PC-3 (cell line): ENCODE measurements around the gene JAK2. TPM values are rescaled to one million over a fixed set of nuclear protein-coding genes. Genes with fewer than 3 reads are reported as not detected.

Experiments used
- ATAC-seq: fragments of 200-7000 bp; cut with Tn5 transposase; 2 replicates; pipeline ENCODE4 v1.9.1; 2020; ENCODE audit warnings: mild to moderate bottlenecking, moderate library complexity
- BruUV-seq: library from RNA; stranded (reverse); fragments of 400-500 nt; replicated peaks from 2 replicates; lab custom pipeline; 2021; lab: Mats Ljungman, UMichigan
- CTCF ChIA-PET: fragments of 300-600 bp; sonication (Branson Sonifier 250); formaldehyde crosslinking; loops from one replicate; lab custom pipeline; 2022; ENCODE audit warnings: antibody characterized with exemption; lab: Charles Lee
- POLR2A ChIA-PET: fragments of 300-600 bp; sonication (Branson Sonifier 250); formaldehyde crosslinking; loops from one replicate; lab custom pipeline; 2022; ENCODE audit warnings: antibody characterized with exemption; ENCODE audit not compliant: unreplicated experiment; lab: Charles Lee
- DNase-seq: peaks from one replicate; pipeline ENCODE4 v3.0.0-alpha.2; 2015
- H2AFZ ChIP-seq: fragments of 300-600 bp; sonication (generic); 2 replicates; pipeline ENCODE4 v1.6.0; 2016; ENCODE audit warnings: antibody characterized with exemption, low read length
- H3F3A ChIP-seq: fragments of 300-600 bp; sonication (generic); one replicate; pipeline ENCODE4 v1.6.0; 2017; ENCODE audit warnings: antibody characterized with exemption, low read length, control low read depth, mild to moderate bottlenecking; ENCODE audit not compliant: unreplicated experiment
- H3K27ac ChIP-seq: fragments of 300-600 bp; sonication (generic); 2 replicates; pipeline ENCODE4 v1.5.1; 2016; ENCODE audit warnings: mild to moderate bottlenecking, low read length
- H3K27me3 ChIP-seq: fragments of 300-600 bp; sonication (generic); 2 replicates; pipeline ENCODE4 v1.6.1; 2016; ENCODE audit warnings: low read length, mixed read lengths
- H3K36me3 ChIP-seq: fragments of 300-600 bp; sonication (generic); 2 replicates; pipeline ENCODE4 v1.6.1; 2016; ENCODE audit warnings: low read depth, mixed run types, low read length, mixed read lengths
- H3K4me1 ChIP-seq: fragments of 300-600 bp; sonication (generic); 2 replicates; pipeline ENCODE4 v1.5.1; 2016; ENCODE audit warnings: low read length; ENCODE audit not compliant: insufficient read depth
- H3K4me2 ChIP-seq: fragments of 300-600 bp; sonication (generic); 2 replicates; pipeline ENCODE4 v1.6.0; 2016; ENCODE audit warnings: low read length
- H3K4me3 ChIP-seq: fragments of 300-600 bp; sonication (generic); 2 replicates; pipeline ENCODE4 v1.5.1; 2016; ENCODE audit warnings: mild to moderate bottlenecking, low read length, mixed read lengths
- H3K79me2 ChIP-seq: fragments of 300-600 bp; sonication (generic); 2 replicates; pipeline ENCODE4 v1.6.1; 2017; ENCODE audit warnings: low read length, mixed read lengths
- H3K9ac ChIP-seq: fragments of 300-600 bp; sonication (generic); 2 replicates; pipeline ENCODE4 v1.6.0; 2016; ENCODE audit warnings: mild to moderate bottlenecking, low read length
- H3K9me2 ChIP-seq: fragments of 300-600 bp; sonication (generic); replicated peaks from 2 replicates; pipeline ENCODE4 v1.6.1; 2016; ENCODE audit warnings: mixed run types, low read length, mixed read lengths
- H3K9me3 ChIP-seq: fragments of 300-600 bp; sonication (generic); 2 replicates; pipeline ENCODE4 v1.6.1; 2016; ENCODE audit warnings: low read length, mixed read lengths
- H4K20me1 ChIP-seq: fragments of 300-600 bp; sonication (generic); 2 replicates; pipeline ENCODE4 v1.6.1; 2016; ENCODE audit warnings: low read length, mixed read lengths
- CTCF ChIP-seq: fragments of 300-600 bp; sonication (generic); conservative IDR thresholded peaks from 2 replicates; pipeline ENCODE4 v1.5.1; 2017; ENCODE audit warnings: antibody characterized with exemption, low read depth, mild to moderate bottlenecking, low read length
- EZH2 ChIP-seq: fragments of 300-600 bp; sonication (generic); IDR thresholded peaks from one replicate; pipeline ENCODE4 v1.6.1; 2017; ENCODE audit warnings: antibody characterized with exemption, mild to moderate bottlenecking, low read length; ENCODE audit not compliant: unreplicated experiment
- EZH2phosphoT487 ChIP-seq: fragments of 300-600 bp; sonication (generic); IDR thresholded peaks from 2 replicates; pipeline ENCODE4 v1.6.1; 2018; ENCODE audit warnings: mild to moderate bottlenecking, antibody characterized with exemption, low read length, borderline replicate concordance
- intact Hi-C: fragments of 100-400 bp; cut with micrococcal nuclease; formaldehyde crosslinking; loops from 2 replicates; pipeline ENCODE4 v1.9.0; 2023
- total RNA-seq: library from RNA; depleted of rRNA; stranded (reverse); fragments of >200 nt; gene quantifications from 2 replicates; pipeline ENCODE4 v1.2.3, GENCODE V29; 2014

JAK2 gene
- total RNA-seq, 1 experiment from 2014 or later: 11.2 TPM

DNA sequence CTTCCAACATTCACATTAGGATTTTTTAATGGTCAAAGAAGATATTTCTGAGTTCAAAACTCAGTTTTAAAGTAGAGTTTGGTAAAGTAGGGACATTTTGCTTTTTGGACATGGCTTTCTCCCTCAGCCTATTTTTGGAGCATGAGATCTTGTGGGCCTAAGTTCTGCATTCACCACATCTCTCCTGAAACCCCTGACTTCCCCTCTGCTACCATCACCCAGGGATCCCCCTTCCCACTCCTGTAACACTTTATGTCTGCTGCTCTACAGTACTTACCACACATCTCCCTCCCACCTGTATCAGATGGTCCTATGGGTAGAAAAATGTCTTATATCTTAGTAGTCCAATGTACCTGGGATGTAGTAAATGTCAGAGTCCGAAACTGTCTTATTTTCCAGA is 48.2 kb upstream of the JAK2 start:
- ATAC-seq (no peak), DNase-seq (no peak)
- Histone ChIP-seq H3K4me2 (no peak overlapping the region), H3K27me3 (no peaks in the 10 kb centered on the region), H3K4me3 (no peak overlapping the region), H3K9me2 (no peaks in the 10 kb centered on the region), H3K4me1 (peaks cover 28% of the 10 kb centered on the region), H4K20me1 (no peaks in the 10 kb centered on the region), H3K79me2 (no peaks in the 10 kb centered on the region), H2AFZ (no peak overlapping the region), H3K36me3 (no peaks in the 10 kb centered on the region), H3K9ac (no peak overlapping the region), H3F3A (no peaks in the 10 kb centered on the region), H3K9me3 (no peaks in the 10 kb centered on the region), H3K27ac (no peak overlapping the region)
- POLR2A ChIA-PET: no interaction called here
- BruUV-seq: no TSS peak
- TF ChIP-seq EZH2: no peak
- TF ChIP-seq CTCF: no peak
- TF ChIP-seq EZH2phosphoT487: no peak
- intact Hi-C loops: no loop called here
- CTCF ChIA-PET: no interaction called here

DNA sequence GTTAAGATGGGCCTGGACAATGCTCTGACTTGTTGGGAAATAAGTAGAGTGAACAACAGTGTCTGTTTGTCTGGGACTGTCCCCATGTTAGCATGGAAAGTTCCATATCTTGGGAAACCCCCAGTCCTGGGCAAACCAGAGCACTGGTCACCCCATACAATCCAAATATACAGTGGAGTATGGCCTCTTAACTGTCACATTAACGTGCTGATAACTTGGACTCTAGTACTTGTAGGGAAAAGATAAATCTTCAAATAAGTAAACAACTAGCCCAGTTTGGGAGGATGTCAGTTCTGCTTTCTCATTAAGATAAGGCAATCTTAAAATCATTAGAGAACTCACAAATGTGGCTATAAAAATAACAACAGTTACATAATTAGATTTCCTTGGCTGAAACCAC is 47.6 kb upstream of the JAK2 start:
- no peaks in the 10 kb centered on the region for H3K27me3 ChIP-seq
- no peak overlapping the region for H2AFZ ChIP-seq
- BruUV-seq: no TSS peak
- intact Hi-C loops: no loop called here
- no peak overlapping the region for H3K4me2 ChIP-seq
- DNase-seq: no peak
- H3K9me3 ChIP-seq: no peaks in the 10 kb centered on the region
- ChIA-PET CTCF (no interaction called here), POLR2A (no interaction called here)
- H3K4me3 ChIP-seq: no peak overlapping the region
- peaks cover 22% of the 10 kb centered on the region for H3K4me1 ChIP-seq
- no peak for ATAC-seq
- H3K9me2 ChIP-seq: no peaks in the 10 kb centered on the region
- no peak for TF ChIP-seq EZH2phosphoT487
- TF ChIP-seq CTCF: no peak
- no peaks in the 10 kb centered on the region for H3K36me3 ChIP-seq
- H3F3A ChIP-seq: no peaks in the 10 kb centered on the region
- H4K20me1 ChIP-seq: no peaks in the 10 kb centered on the region
- no peak overlapping the region for H3K27ac ChIP-seq
- H3K9ac ChIP-seq: no peak overlapping the region
- no peaks in the 10 kb centered on the region for H3K79me2 ChIP-seq

DNA sequence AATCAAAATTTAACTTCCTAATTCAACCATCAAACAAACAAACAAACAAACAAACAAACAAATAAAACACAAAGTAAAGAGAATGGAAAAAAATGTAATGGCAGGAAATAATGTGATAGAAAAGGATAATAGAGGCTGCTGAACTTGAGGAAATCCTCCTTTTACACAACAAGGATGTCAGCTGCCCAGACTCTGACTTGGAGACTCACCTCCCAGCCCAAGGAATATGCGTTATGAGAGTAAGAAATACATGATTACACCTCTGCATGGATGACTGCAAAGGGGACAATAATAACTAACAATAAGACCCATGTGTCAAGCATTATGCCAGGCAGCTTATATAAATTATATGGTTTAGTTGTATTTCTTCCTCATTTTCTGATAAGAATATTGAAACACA is 46.6 kb upstream of the JAK2 start:
- intact Hi-C loops: no loop called here

More for the DNA sequence above, 46.6 kb upstream of the JAK2 start:
- peaks cover 15% of the 10 kb centered on the region for H3K4me1 ChIP-seq
- no peaks in the 10 kb centered on the region for H3K36me3 ChIP-seq
- no peak overlapping the region for H2AFZ ChIP-seq
- no peaks in the 10 kb centered on the region for H3K9me2 ChIP-seq
- no peaks in the 10 kb centered on the region for H3K9me3 ChIP-seq
- H3K4me2 ChIP-seq: no peak overlapping the region
- DNase-seq (no peak), ATAC-seq (no peak)
- ChIA-PET POLR2A (no interaction called here), CTCF (no interaction called here)
- BruUV-seq: no TSS peak
- TF ChIP-seq EZH2 (no peak), EZH2phosphoT487 (no peak), CTCF (no peak)
- H3K27ac ChIP-seq: no peak overlapping the region
- H3K79me2 ChIP-seq: no peaks in the 10 kb centered on the region
- no peak overlapping the region for H3K4me3 ChIP-seq
- no peaks in the 10 kb centered on the region for H3F3A ChIP-seq
- H4K20me1 ChIP-seq: no peaks in the 10 kb centered on the region
- no peaks in the 10 kb centered on the region for H3K27me3 ChIP-seq
- H3K9ac ChIP-seq: no peak overlapping the region
